Esophagus muscularis mucosa (tissue), 4 donors: Measurements from ENCODE around the gene RFX3. TPM values are rescaled to one million over a fixed set of nuclear protein-coding genes. Genes with fewer than 3 reads are reported as not detected.

ENCODE experiments used
- DNase-seq: peaks from one replicate; pipeline ENCODE4 v3.0.0-alpha.2; 2017; ENCODE audit errors: extremely low spot score
- H3K27ac ChIP-seq, 4 donors: fragments of 200-600 bp; sonication (generic); replicated peaks in 1 of 4; 1 replicate in 3 of 4; 2 replicates in 1 of 4; pipeline ENCODE4 v1.5.1; 2016 to 2019; ENCODE audit warnings: mild to moderate bottlenecking in 1 of 4
- H3K27me3 ChIP-seq, 4 donors: fragments of 200-600 bp; sonication (generic); one replicate each; pipeline versions ENCODE4 v1.5.1 to v1.6.0; 2016 to 2019
- H3K36me3 ChIP-seq, 4 donors: fragments of 200-600 bp; sonication (generic); one replicate each; pipeline ENCODE4 v1.5.1; 2016 to 2019
- H3K4me1 ChIP-seq, 4 donors: fragments of 200-600 bp; sonication (generic); one replicate each; pipeline ENCODE4 v1.5.1; 2016 to 2019
- H3K4me3 ChIP-seq, 4 donors: fragments of 200-600 bp; sonication (generic); 1 replicate in 2 of 4; 2 replicates in 2 of 4; pipeline ENCODE4 v1.5.1; 2016 to 2019; ENCODE audit warnings: mild to moderate bottlenecking in 4 of 4, moderate library complexity in 1 of 4
- H3K9me3 ChIP-seq, 4 donors: fragments of 200-600 bp; sonication (generic); 1 replicate in 3 of 4; 2 replicates in 1 of 4; pipeline ENCODE4 v1.5.1; 2016 to 2019
- CTCF ChIP-seq, 3 experiments: fragments of 200-600 bp in 2 of 3; fragments of 450-650 bp in 1 of 3; sonication (generic) in 2 of 3; IDR thresholded peaks; one replicate each; pipeline ENCODE4 v1.5.1; 2017 to 2019; ENCODE audit warnings: antibody characterized with exemption in 3 of 3, mild to moderate bottlenecking in 2 of 3, moderate library complexity in 1 of 3
- EP300 ChIP-seq: sonication (generic); formaldehyde crosslinking; IDR thresholded peaks from one replicate; pipeline ENCODE4 v1.6.1; 2017; ENCODE audit warnings: antibody characterized with exemption
- POLR2A ChIP-seq: fragments of 450-650 bp; IDR thresholded peaks from one replicate; pipeline ENCODE4 v1.6.1; 2017; ENCODE audit warnings: antibody characterized with exemption, moderate library complexity, mild to moderate bottlenecking, low read depth
- POLR2AphosphoS5 ChIP-seq, 2 donors: sonication (generic); formaldehyde crosslinking; IDR thresholded peaks; one replicate each; pipeline ENCODE4 v1.6.1; 2017; ENCODE audit warnings: antibody characterized with exemption in 2 of 2
- WGBS: methylation state at CpG from one replicate; pipeline ENCODE4 v1.1.5; 2018; 5-methylcytosine and 5-hydroxymethylcytosine counted together
- intact Hi-C: fragments of 100-400 bp; cut with DNase I; formaldehyde crosslinking; loops from one replicate; pipeline ENCODE4 v1.15.1; 2023
- total RNA-seq, 4 donors: library from RNA; depleted of rRNA; stranded (reverse); fragments of >200 nt; gene quantifications; one replicate each; pipeline versions ENCODE4 v1.1.0 to v1.2.1, GENCODE V29; 2016

The RFX3 gene
- total RNA-seq, 4 donors from 2014 or later, result 4.5 to 7.9 (median 5.5) TPM

- DNase-seq, result no peak
- Histone ChIP-seq H3K36me3 (peaks cover 0 to 4% (median 0%) of the 10 kb centered on the region in 4 donors), H3K27ac (no peak overlapping the region), H3K27me3 (no peaks in the 10 kb centered on the region), H3K4me3 (no peak overlapping the region), H3K4me1 (peaks cover 0 to 7% (median 3%) of the 10 kb centered on the region in 4 donors), H3K9me3 (no peaks in the 10 kb centered on the region)
- WGBS, result 93% methylated on average over 4 of the region's 4 CpGs
- intact Hi-C loops, result loop anchor here (10.0 kb wide), 1 partner anchor 57 kb away; no protein-coding TSS in a partner anchor
- TF ChIP-seq POLR2A (no peak), EP300 (no peak), POLR2AphosphoS5 (IDR thresholded peaks at IDR 0.05) (no peak), CTCF (IDR thresholded peaks at IDR 0.05) (no peak)
Measured at GRCh38 chr9:3238236-3238635, 287.6 kb downstream of the RFX3 start.

- Histone ChIP-seq H3K4me3 (no peak overlapping the region), H3K9me3 (no peaks in the 10 kb centered on the region), H3K27ac (no peak overlapping the region), H3K27me3 (no peaks in the 10 kb centered on the region), H3K4me1 (peaks cover 0 to 7% (median 3%) of the 10 kb centered on the region in 4 donors), H3K36me3 (peaks cover 0 to 4% (median 0%) of the 10 kb centered on the region in 4 donors)
- no peak for DNase-seq
- intact Hi-C loops, result loop anchor here (10.0 kb wide), 1 partner anchor 58 kb away; no protein-coding TSS in a partner anchor
- TF ChIP-seq CTCF (IDR thresholded peaks at IDR 0.05), result no peak
- no peak for TF ChIP-seq EP300
- no peak for TF ChIP-seq POLR2A
Measured at GRCh38 chr9:3237121-3237520, 288.7 kb downstream of the RFX3 start.

GRCh38 chr9:3235497-3235896, 290.3 kb downstream of the RFX3 start:
- H3K27me3 ChIP-seq, result no peaks in the 10 kb centered on the region
- no peaks in the 10 kb centered on the region for H3K9me3 ChIP-seq
- peaks cover 0 to 7% (median 3%) of the 10 kb centered on the region in 4 donors for H3K4me1 ChIP-seq
- no peak for DNase-seq
- no peak overlapping the region for H3K4me3 ChIP-seq
- intact Hi-C loops, result loop anchor here (10.0 kb wide), 1 partner anchor 59 kb away; no protein-coding TSS in a partner anchor
- H3K36me3 ChIP-seq, result peaks cover 0 to 4% (median 0%) of the 10 kb centered on the region in 4 donors
- no peak overlapping the region for H3K27ac ChIP-seq
- WGBS, result 91% methylated on average over 1 of the region's 1 CpG
- TF ChIP-seq CTCF (IDR thresholded peaks at IDR 0.05) (no peak), EP300 (no peak)

- Histone ChIP-seq H3K9me3 (no peaks in the 10 kb centered on the region), H3K36me3 (peaks cover 0 to 7% (median 0%) of the 10 kb centered on the region in 4 donors), H3K27ac (no peak overlapping the region), H3K27me3 (no peaks in the 10 kb centered on the region), H3K4me1 (peaks cover 0 to 16% (median 1%) of the 10 kb centered on the region in 4 donors), H3K4me3 (no peak overlapping the region)
- TF ChIP-seq POLR2A (no peak), EP300 (no peak), CTCF (IDR thresholded peaks at IDR 0.05) (no peak), POLR2AphosphoS5 (IDR thresholded peaks at IDR 0.05) (no peak)
- DNase-seq, result no peak
- intact Hi-C loops, result no loop called here
- WGBS, result 39% methylated on average over 7 of the region's 7 CpGs
Measured at GRCh38 chr9:3224931-3225330, 300.9 kb downstream of the RFX3 start.

GRCh38 chr9:3215658-3216057, 310.1 kb downstream of the RFX3 start:
- WGBS, result 79% methylated on average over 1 of the region's 1 CpG
- no peaks in the 10 kb centered on the region for H3K36me3 ChIP-seq
- H3K4me3 ChIP-seq, result no peak overlapping the region
- no peaks in the 10 kb centered on the region for H3K4me1 ChIP-seq
- H3K27me3 ChIP-seq, result no peaks in the 10 kb centered on the region
- H3K9me3 ChIP-seq, result no peaks in the 10 kb centered on the region
- DNase-seq, result no peak
- TF ChIP-seq EP300, result no peak
- no peak for TF ChIP-seq CTCF (IDR thresholded peaks at IDR 0.05)
- no peak for TF ChIP-seq POLR2A
- TF ChIP-seq POLR2AphosphoS5 (IDR thresholded peaks at IDR 0.05), result no peak
- intact Hi-C loops, result no loop called here
- H3K27ac ChIP-seq, result no peak overlapping the region
